Stimulated activated effector memory CD8-positive, alpha-beta T cell treated with anti-CD3 and anti-CD28 coated beads, Interleukin-12 subunit alpha, Interleukin-12 subunit beta, amount 100 ng/mL, for 72 hours (primary cell): ENCODE data around the gene FBN2.

Source experiments
- ATAC-seq: fragments of 150-1000 bp; cut with Tn5 transposase; 2 replicates; pipeline ENCODE4 v1.10.0; 2021
- DNase-seq, 2 donors: peaks; one replicate each; pipeline ENCODE4 v3.0.0; 2021 to 2022; ENCODE audit warnings: low spot score in 2 of 2
- H3K27ac Mint-ChIP-seq: one replicate; pipeline ENCODE4 v1.8.0; 2022; ENCODE audit warnings: mild to moderate bottlenecking, mixed read lengths
- H3K36me3 Mint-ChIP-seq: one replicate; pipeline ENCODE4 v1.8.0; 2022; ENCODE audit warnings: mild to moderate bottlenecking, mixed read lengths
- H3K4me1 Mint-ChIP-seq: one replicate; pipeline ENCODE4 v1.8.0; 2022; ENCODE audit warnings: mixed read lengths
- H3K4me3 Mint-ChIP-seq: one replicate; pipeline ENCODE4 v1.8.0; 2022; ENCODE audit warnings: mild to moderate bottlenecking, mixed read lengths
- H3K9me3 Mint-ChIP-seq: one replicate; pipeline ENCODE4 v1.8.0; 2022; ENCODE audit warnings: mixed read lengths

FBN2 gene

DNA sequence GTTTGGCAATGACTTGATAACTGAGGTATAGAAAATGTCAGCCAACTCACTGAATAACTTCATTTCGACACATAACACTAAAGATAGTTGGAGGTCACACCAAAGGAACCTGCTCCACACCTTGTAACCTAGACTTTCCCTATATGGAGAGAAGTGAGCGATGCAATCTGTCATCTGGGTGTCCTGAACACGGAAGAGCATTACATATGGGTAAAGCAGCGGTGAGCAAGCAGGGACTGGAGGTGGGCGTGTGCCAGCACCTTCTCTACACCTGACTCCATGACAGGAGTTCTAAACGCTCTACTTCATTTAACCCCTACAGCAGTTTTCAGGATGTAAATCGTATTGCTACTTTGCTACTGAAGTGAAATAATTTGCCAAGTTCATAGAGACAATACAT, 301.7 kb downstream of the FBN2 start:
- no peak for DNase-seq
- H3K4me1 Mint-ChIP-seq = peaks cover 8% of the 10 kb centered on the region
- H3K9me3 Mint-ChIP-seq = no peaks in the 10 kb centered on the region
- no peak for ATAC-seq
- no peaks in the 10 kb centered on the region for H3K36me3 Mint-ChIP-seq
- no peak overlapping the region for H3K4me3 Mint-ChIP-seq
- no peak overlapping the region for H3K27ac Mint-ChIP-seq

DNA sequence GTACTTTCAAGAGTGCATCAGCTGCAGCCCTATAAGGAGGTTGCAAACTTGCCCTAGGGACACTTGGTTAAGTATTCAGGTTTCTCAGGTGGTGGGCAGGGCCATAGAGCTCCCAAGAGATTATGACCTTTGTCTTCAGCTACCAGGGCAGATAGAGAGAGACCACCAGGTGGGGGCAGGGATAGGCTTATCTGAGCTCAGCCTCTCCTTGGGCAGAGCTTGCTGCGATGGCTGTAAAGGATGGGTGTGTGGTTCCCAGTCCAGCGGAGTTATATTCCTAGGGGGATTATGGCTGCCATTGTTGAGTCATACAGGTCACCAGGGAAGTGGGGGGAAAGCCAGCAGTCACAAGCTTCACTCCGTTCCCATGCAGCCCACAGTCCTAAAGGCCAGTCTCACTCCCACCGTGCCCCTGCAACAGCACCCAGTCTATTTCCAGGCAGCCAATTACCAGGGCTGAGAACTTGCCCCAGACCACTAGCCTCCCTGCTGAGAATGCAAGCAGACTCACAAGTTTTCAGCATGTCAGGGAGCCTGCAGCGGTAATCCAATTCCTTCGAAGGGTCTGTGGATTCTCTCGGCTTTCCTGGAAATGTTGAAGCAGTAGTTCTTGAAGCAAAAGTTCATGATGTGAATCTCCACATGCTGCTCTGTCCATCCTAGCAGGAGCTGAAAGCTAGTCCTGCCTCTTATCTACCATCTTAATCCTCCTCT, 303.0 kb downstream of the FBN2 start:
- Mint-ChIP-seq H3K36me3 (no peaks in the 10 kb centered on the region), H3K4me3 (no peak overlapping the region), H3K4me1 (peaks cover 8% of the 10 kb centered on the region), H3K27ac (no peak overlapping the region), H3K9me3 (no peaks in the 10 kb centered on the region)
- no peak for DNase-seq
- no peak for ATAC-seq

DNA sequence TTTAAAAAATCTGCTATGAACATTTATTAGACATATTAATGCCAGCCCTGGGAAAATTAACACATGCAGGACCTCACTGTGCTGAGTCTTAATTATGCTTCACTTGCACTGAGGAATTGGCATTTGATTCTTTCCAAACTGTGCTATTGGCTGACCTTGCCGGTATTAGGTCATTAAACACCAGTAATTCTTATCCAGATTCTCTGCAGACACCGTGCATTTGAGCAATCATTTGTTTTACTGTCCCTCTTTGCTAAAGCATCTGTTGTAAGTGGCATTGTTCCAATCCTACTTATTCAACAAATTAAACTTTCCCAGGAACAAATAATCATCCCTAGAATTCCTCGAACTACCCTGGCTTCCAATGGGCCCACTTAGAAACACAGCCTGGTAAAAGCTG, 309.5 kb downstream of the FBN2 start:
- no peak overlapping the region for H3K4me3 Mint-ChIP-seq
- DNase-seq (no peak), ATAC-seq (no peak)
- H3K27ac Mint-ChIP-seq = no peak overlapping the region
- no peaks in the 10 kb centered on the region for H3K9me3 Mint-ChIP-seq
- H3K4me1 Mint-ChIP-seq = peaks cover 13% of the 10 kb centered on the region
- H3K36me3 Mint-ChIP-seq = no peaks in the 10 kb centered on the region

DNA sequence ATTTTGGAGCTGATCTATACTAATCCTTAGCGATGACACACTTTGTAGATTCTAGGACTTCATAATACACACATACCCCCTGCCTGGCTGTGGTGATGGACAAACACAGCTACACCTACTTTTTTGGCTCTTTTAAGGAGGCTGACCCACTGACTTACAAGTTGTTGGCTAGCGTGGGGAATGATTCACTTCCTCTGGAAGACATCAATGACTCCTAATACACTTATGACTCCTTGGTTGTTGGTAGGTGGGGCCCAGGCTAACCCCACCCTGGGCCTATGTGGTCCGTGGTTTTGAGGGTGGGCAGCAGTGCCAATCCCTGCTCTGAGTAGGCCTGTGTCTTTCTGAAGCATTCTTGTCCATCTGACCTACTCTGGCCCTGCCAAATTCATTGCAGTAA, 310.0 kb downstream of the FBN2 start:
- DNase-seq (no peak), ATAC-seq (peak; percentile 94)
- no peak overlapping the region for H3K27ac Mint-ChIP-seq
- H3K36me3 Mint-ChIP-seq = no peaks in the 10 kb centered on the region
- no peaks in the 10 kb centered on the region for H3K9me3 Mint-ChIP-seq
- peaks cover 13% of the 10 kb centered on the region for H3K4me1 Mint-ChIP-seq
- no peak overlapping the region for H3K4me3 Mint-ChIP-seq

DNA sequence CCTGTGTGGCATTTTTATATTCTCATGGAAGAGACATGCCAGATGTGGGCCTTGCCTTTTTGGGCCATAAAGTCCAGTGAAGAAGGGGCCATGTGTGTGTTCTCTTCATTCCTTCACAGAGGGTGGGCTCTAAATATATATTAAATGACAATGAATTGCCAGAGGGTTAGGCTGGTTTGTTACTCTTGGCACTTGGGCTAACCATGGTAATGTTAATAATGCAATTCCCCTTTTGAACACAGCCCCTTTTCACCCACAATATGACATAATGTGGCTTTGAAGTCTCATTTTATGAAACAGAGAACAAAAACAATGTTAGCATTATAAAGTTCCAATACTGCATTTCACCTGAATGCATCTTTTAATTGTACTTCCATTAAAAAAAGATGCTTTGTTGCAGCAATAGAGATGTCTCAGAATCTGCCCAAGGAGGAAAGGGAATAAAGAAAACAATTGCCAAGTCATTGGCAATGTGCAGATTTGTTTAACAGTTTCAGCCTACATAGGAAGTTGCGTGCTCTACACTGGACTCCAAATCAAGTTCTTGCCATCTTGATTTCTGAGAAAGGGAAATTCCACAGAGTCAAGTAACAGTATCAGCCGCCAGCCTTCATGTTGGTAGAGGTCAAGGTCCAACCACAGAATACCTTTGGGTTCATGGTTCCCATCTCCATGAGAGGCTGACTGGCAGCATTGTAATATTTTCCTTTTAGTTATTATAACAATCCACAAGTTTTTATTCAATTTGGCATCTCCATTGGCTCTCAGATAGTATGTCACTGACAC, 312.6 kb downstream of the FBN2 start:
- no peaks in the 10 kb centered on the region for H3K36me3 Mint-ChIP-seq
- H3K4me1 Mint-ChIP-seq = peaks cover 5% of the 10 kb centered on the region
- H3K9me3 Mint-ChIP-seq = no peaks in the 10 kb centered on the region
- ATAC-seq = no peak
- DNase-seq = no peak
- H3K4me3 Mint-ChIP-seq = no peak overlapping the region
- H3K27ac Mint-ChIP-seq = no peak overlapping the region

DNA sequence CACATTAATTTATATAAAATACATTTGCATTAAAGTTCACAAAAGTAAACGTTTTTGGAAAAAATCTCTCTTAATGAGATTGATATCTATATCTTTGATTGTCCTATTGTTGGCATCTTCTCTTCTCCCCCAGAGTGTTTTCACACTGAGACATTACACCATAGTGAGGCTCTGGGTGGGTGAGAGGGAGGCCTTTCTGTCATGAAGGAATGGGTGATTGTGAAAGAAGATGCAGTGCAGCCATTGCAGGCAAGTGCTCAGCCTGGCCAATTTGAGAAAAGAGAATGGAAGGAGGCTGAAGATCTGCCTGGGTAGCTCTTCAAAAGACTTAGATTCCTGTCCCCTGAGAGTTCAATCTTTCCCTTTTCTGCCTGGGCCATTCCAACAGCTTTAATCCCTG, 313.7 kb downstream of the FBN2 start:
- H3K9me3 Mint-ChIP-seq = no peaks in the 10 kb centered on the region

DNA sequence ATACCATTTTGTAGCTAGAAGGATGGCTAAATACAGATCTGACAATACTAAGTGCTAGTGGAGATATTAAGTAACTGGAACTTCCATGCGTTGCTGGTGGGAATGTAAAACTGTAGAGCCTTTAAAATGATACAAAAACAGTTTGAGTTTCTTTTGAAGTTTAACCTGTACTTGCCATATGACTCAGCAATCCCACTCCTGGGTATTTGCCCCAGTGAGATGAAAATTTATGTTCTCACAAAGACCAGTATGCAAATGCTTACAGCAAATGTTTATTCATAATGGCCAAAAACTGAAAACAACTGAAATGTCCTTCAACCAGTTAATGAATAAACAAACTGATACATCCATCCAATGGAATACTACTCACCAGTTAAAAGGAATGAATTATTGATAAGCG, 317.2 kb downstream of the FBN2 start:
- Mint-ChIP-seq H3K9me3 (no peaks in the 10 kb centered on the region), H3K4me1 (no peaks in the 10 kb centered on the region), H3K36me3 (no peaks in the 10 kb centered on the region), H3K27ac (no peak overlapping the region), H3K4me3 (no peak overlapping the region)
- no peak for ATAC-seq
- no peak for DNase-seq

More for the DNA sequence above, 313.7 kb downstream of the FBN2 start:
- Mint-ChIP-seq H3K36me3 (no peaks in the 10 kb centered on the region), H3K4me1 (peaks cover 5% of the 10 kb centered on the region), H3K27ac (no peak overlapping the region), H3K4me3 (no peak overlapping the region)
- no peak for DNase-seq
- no peak for ATAC-seq

DNA sequence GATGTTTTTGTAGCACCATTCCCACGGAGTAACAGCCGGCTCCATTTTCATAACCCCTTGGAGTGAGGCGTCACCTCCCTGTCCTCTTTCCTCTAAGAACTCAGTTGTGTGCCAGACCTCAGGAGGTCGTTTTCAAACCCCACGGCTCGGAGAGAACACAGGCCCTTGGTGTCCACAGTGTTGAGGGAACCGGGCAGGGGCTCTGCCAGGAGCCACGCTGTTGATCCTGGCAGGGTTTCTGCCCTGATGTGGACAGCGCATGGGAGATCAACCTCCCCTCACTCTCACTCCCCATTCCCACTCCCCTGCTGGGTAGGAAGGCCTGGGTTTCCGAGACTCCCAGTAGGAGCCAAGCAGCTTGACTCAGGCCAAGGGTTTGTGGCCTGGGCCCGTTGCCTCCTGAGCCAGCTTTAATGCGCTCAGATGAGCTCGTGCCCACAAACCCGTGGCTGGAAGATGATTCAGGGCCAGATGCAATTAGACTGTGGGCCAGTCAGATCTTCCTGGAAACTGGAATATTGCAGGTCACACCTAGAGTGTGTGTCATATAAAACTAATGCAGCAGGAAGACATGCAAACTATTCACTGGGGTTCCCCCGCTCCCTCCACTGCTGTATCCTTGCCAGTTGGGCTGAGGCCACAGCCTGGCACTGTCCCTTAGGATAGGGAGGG, 321.0 kb downstream of the FBN2 start:
- H3K27ac Mint-ChIP-seq = no peak overlapping the region
- ATAC-seq (peak; percentile 31), DNase-seq (no peak)
- no peak overlapping the region for H3K4me3 Mint-ChIP-seq
- H3K4me1 Mint-ChIP-seq = no peaks in the 10 kb centered on the region
- H3K36me3 Mint-ChIP-seq = no peaks in the 10 kb centered on the region
- no peaks in the 10 kb centered on the region for H3K9me3 Mint-ChIP-seq

DNA sequence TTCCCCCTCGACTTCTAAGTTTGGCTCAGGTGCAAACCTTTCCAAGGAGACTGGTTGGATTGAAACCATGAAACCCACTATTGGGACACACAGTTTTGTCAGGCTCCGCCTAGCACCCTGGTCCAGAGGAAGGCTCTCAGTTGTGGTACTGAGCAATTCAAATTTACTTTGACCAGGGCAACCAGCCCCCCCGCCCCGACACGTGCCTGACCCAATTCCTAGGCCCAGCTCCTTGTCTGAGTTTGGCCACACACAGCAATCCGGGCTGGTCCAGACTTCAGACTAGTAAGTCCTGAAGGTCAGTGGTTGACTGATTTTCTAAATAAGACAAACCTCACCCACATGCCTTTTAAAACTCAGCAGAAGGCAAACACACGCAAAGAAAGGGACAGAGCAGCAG, 321.8 kb downstream of the FBN2 start:
- DNase-seq = no peak
- Mint-ChIP-seq H3K4me1 (no peaks in the 10 kb centered on the region), H3K36me3 (no peaks in the 10 kb centered on the region), H3K4me3 (no peak overlapping the region), H3K9me3 (no peaks in the 10 kb centered on the region), H3K27ac (no peak overlapping the region)
- ATAC-seq = no peak

DNA sequence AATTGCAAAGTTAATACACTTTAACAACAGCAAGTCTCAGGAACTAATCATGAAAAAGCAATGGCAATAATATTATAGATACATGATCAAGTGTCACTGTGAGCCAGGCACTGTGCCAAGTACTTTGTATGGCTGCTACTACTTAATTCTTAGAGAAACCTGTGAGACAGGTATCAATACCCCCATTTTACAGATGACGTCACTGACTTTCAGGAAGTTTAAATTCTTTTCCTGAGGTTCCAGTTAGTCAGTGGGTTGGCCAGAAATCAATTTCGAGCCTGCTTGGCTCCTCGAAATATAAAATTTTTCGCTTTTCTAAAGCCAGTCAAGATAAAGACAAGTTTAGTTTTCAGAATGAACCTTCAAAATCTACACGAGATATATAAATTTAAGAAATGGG, 324.2 kb downstream of the FBN2 start:
- H3K36me3 Mint-ChIP-seq = no peaks in the 10 kb centered on the region
- no peaks in the 10 kb centered on the region for H3K4me1 Mint-ChIP-seq
- no peak overlapping the region for H3K4me3 Mint-ChIP-seq
- H3K27ac Mint-ChIP-seq = no peak overlapping the region
- no peak for DNase-seq
- H3K9me3 Mint-ChIP-seq = no peaks in the 10 kb centered on the region
- no peak for ATAC-seq

DNA sequence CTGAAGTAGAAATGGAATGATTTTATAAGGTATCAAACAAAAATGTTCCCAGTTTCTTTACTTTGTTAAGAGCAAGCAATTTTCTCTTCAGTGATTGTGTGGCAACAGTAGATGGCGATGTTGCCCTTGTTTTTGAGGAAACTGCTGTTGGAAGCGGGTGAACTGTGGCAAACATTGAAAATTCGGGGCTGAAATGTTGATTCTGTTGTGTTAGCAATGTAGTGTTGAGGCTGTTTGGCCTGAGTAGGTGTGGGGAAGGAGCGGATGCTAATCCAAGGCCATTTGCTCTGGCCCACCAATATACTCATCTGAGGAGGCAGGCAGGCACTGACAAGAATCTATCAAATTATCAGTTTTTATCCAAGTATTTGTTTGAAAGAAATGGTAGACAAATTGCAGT, 324.7 kb downstream of the FBN2 start:
- no peak for ATAC-seq

DNA sequence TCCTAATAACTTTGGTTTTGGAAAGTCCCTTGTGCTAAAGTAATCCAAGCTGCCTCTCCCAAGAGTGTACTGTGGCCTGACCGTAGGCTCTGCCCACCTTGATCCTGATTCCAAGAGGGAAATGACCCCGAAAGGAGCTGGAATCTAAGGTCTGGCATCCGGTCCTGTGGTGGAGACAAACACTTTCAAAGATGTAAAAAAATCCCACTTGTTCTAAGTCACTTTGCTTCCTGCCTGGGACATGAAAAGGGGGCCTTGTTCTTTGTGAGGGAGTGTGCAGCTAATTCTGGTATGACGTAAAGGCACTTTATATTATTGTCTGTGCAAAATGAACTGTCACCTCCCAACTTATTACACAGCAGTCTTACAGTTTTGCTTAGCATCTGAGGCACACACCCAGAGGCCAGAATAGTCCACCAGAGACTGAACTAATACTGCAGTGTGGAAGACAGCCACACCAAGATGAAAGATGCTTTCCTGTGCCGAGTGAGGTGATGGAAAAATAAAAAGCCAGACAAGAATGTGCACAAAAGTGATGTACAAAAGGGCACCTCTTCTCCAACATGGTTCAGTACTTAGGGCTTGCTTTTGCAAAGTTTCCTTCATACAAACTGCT, 325.7 kb downstream of the FBN2 start:
- H3K27ac Mint-ChIP-seq = no peak overlapping the region
- no peaks in the 10 kb centered on the region for H3K36me3 Mint-ChIP-seq
- no peak overlapping the region for H3K4me3 Mint-ChIP-seq
- ATAC-seq (no peak), DNase-seq (no peak)
- H3K9me3 Mint-ChIP-seq = no peaks in the 10 kb centered on the region
- no peaks in the 10 kb centered on the region for H3K4me1 Mint-ChIP-seq

More for the DNA sequence above, 324.7 kb downstream of the FBN2 start:
- H3K36me3 Mint-ChIP-seq = no peaks in the 10 kb centered on the region
- no peaks in the 10 kb centered on the region for H3K4me1 Mint-ChIP-seq
- no peak overlapping the region for H3K27ac Mint-ChIP-seq
- DNase-seq = no peak
- no peaks in the 10 kb centered on the region for H3K9me3 Mint-ChIP-seq
- H3K4me3 Mint-ChIP-seq = no peak overlapping the region

DNA sequence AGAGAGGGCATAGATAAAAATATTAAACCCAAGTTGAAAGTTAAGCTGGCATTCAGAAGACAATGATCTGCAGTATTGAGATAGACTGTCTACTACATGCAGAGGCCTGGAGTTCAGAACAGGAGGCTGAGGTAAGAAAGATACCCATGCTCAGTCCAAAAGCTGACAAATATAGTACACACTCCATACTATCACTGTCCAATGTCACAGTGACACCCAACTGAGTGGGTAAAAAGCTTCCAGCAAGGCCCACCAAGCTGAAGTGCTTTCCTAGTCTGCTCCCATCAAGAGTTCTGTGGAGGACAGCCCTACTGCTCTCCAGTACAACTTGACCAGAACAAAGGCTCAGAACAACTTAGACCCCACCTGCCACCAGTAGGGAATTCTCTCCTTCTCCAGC, 329.6 kb downstream of the FBN2 start:
- no peak for DNase-seq
- Mint-ChIP-seq H3K27ac (no peak overlapping the region), H3K9me3 (no peaks in the 10 kb centered on the region), H3K36me3 (no peaks in the 10 kb centered on the region), H3K4me1 (no peaks in the 10 kb centered on the region), H3K4me3 (no peak overlapping the region)
- no peak for ATAC-seq
